Kidney capillary endothelial cell (primary cell): ENCODE data around the gene SIPA1L2.

Experiments
- DNase-seq: peaks from one replicate; pipeline ENCODE4 v3.0.0-alpha.2; 2018; ENCODE audit warnings: low spot score

SIPA1L2 gene

DNA sequence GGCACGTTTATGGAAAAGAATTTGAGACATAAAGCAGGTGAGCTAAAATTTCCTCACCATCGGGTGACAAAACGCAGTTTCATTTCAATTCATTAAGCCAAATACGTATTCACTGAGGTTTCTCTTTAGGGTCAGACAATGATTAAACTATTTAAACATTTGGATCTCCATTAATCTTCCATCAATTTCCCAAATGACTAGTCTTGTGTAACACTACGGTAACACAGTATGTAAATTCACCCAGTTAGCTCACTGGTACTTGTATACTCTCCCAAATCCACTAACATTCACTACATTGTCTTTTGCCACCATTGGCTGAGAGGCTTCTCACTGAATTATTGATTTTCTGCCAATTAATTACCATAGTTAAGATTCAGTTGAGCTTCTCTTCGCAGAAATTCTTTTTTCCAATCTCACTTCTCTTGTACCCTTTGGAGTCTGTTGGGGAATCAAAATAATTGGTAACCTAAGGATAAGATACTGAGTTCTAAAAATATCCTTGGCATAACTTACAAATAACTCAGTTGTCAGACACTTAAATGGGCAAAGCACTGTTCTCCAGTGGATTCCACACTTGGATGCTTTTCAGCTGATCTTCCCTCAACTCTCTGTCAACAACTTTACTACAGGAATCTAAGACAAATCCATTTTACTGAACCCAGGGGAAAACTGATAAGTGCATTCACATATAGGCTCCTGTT, 40.7 kb downstream of the SIPA1L2 start:
- no peak for DNase-seq

DNA sequence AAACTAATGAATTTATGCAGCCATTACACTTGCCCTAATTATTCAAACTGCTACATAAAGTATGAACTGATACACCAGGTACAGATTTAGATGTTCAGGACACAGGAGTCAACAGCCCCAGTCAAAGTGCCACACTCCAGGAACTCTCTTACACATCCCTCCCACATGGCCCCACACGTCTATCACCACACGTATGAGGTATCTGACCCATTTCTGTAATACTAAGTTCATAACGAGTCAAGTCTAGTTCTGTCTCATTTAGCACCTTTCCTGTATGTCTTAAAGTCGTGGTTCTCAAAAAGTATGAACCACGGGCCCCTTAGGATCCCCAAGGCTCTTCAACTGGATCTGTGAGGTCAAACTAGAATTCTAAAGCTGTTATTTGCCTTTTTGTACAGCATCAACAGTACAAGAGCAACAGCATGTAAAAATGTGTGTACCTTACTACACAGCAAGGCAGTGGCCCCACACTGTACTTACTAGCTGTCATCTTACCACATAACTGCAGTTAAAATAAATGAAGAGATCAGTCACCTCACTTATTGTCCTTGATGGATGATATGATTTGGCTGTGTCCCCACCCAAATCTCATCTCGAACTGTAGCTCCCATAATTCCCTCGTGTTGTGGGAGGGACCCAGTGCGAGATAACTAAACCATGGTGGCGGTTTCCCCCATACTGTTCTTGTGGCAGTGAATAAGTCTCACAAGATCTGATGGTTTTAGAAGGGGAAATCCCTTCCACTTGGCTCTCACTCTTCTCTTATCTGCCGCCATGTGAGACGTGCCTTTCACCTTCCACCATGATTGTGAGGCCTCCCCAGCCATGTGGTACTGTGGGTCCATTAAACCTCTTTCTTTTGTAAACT, 42.6 kb downstream of the SIPA1L2 start:
- DNase-seq, result no peak

DNA sequence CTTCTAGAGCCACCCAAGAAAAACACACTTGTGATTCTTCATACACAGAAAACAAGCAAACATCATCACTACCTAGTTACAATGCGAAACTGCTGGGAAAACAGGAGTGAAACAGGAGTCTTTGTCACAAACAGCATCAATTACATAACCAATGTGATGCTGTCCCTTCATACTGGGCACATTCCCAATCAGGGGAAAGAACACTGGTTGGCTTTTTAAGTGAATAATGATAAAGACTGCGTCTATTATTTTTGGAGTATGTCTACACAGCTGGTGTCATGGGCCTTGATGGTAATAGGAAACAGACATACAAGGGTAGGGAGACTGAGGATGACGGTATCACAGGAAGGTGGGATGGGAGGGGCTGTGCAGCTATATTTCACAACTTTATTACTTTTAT, 43.3 kb downstream of the SIPA1L2 start:
- no peak for DNase-seq

DNA sequence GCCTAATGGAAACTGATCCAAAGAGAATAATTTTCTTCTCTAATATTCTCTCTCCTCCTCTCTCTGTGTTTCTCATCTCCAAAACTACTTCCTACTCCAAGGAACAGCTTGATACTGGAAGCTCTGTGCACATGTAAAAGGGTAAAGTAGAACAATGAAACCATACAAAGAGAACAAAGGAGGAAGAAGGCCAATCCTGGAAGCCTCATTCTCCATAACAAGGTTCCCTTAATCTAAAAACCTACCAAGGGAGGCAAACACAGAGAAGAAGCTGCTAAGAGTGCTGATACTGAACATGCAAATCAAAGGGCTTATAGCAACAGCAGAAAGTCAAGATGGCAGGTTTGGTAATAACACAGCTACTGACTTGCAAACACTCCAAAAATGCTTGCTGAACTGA, 44.4 kb downstream of the SIPA1L2 start:
- no peak for DNase-seq

DNA sequence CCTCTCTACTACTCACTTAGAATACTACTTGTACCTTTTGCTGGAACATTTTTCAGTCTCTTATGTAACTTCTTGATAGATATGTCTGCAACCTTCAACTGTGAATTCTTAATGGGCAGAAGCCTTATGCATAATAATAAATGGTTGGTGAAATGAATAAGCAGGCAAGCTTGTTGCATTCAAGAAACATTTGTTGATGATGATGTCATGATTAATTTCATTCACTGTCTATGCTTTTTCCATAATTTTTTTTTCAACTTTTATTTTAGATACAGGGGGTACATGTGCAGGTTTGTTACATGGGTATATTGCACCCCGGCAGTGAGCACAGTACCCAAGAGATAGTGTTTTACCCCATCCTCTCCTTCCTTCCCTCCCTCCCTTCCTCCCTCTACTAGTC, 48.0 kb downstream of the SIPA1L2 start:
- DNase-seq, result no peak
